ENCODE data around the gene NAB1. TPM values are rescaled to one million over a fixed set of nuclear protein-coding genes. Genes with fewer than 3 reads are reported as not detected.

NAB1 gene
- total and polyA plus RNA-seq, 2 donors (not counting 3 experiments of a cell fraction or from before 2014, with no cell fraction given), result 7.5 to 36.1 TPM

DNA sequence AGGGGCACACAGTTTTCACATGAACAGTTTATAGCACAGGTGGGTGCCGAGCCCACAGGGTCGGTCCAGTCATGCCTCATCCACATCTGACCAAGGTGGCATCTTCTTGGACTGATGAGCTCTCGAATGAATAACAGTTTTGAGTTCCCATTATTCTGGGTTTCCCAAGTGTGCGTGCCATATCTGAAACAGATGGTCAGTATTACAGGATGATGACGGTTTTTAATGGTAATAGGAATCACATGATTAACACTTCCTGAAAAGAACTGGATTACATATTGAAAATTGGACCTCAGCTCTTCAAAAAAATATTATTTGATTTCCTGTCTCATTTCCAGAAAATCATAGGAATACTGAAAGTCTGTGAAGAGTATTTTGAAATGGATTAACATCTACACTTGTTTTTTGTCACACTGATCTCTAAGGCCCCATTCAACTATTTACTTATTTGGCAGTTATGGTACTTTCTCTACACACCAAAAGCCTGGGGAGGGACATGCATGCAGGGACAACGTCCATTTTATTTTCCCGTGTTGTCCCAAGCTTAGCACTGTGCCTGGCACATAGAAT, 22.2 kb upstream of the NAB1 start:
- no peak overlapping the region for H3K4me3 ChIP-seq (replicated peaks in 1 of 3; ENCODE audit: insufficient read depth in 1 of 3, low read depth in 1 of 3, low read length in 3 of 3)
- no peaks in the 10 kb centered on the region for H3K36me3 ChIP-seq (ENCODE audit: control insufficient read depth in 2 of 2, extremely low read depth in 1 of 2, insufficient read depth in 2 of 2, low read length in 2 of 2)
- no peaks in the 10 kb centered on the region for H3K79me2 ChIP-seq (ENCODE audit: control insufficient read depth, insufficient read depth, low read length)
- H3K27ac ChIP-seq (ENCODE audit: insufficient read depth, low read depth, low read length), result no peak overlapping the region
- DNase-seq (ENCODE audit: low read depth, low spot score) (no peak), FAIRE-seq (no peak)
- H3K9ac ChIP-seq (replicated peaks; ENCODE audit: extremely low read depth, insufficient read depth, low read length), result no peak overlapping the region
- intact Hi-C loops (cut with micrococcal nuclease) (no loop called here), dilution Hi-C loops (cut with MboI; ENCODE audit: extremely low pct_ligation_motif_present, low sequenced_read_pairs) (no loop called here)
- ChIA-PET CTCF (no interaction called here), POLR2A (no interaction called here)
- no TSS peak for BruUV-seq (replicated peaks)
- H3K4me1 ChIP-seq (ENCODE audit: control insufficient read depth, extremely low read depth, insufficient read depth, low read length), result peaks cover 3% of the 10 kb centered on the region
- no peak for TF ChIP-seq GATA2 (IDR thresholded peaks at IDR 0.05; ENCODE audit: insufficient read depth, insufficient read length, low read depth, low read length)
- no peak for TF ChIP-seq FOS (IDR thresholded peaks at IDR 0.05; ENCODE audit: borderline replicate concordance, insufficient read depth, low read length)
- no peak for TF ChIP-seq POLR2A (IDR thresholded peaks at IDR 0.05; ENCODE audit: low read depth, low read length)
- TF ChIP-seq POLR2AphosphoS5 (IDR thresholded peaks at IDR 0.05; ENCODE audit: insufficient read depth, low read depth, low read length), result no peak
- no peak for TF ChIP-seq EZH2 (IDR thresholded peaks at IDR 0.05; ENCODE audit: borderline replicate concordance, low read depth, low read length, severe bottlenecking)
- TF ChIP-seq MYC (IDR thresholded peaks at IDR 0.05; ENCODE audit: low read depth, low read length), result no peak
- TF ChIP-seq, protein P1, sequence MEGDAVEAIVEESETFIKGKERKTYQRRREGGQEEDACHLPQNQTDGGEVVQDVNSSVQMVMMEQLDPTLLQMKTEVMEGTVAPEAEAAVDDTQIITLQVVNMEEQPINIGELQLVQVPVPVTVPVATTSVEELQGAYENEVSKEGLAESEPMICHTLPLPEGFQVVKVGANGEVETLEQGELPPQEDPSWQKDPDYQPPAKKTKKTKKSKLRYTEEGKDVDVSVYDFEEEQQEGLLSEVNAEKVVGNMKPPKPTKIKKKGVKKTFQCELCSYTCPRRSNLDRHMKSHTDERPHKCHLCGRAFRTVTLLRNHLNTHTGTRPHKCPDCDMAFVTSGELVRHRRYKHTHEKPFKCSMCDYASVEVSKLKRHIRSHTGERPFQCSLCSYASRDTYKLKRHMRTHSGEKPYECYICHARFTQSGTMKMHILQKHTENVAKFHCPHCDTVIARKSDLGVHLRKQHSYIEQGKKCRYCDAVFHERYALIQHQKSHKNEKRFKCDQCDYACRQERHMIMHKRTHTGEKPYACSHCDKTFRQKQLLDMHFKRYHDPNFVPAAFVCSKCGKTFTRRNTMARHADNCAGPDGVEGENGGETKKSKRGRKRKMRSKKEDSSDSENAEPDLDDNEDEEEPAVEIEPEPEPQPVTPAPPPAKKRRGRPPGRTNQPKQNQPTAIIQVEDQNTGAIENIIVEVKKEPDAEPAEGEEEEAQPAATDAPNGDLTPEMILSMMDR (IDR thresholded peaks at IDR 0.05; ENCODE audit: extremely low read depth in 1 of 2, insufficient read depth in 1 of 2, low read depth in 1 of 2, low read length in 2 of 2), result no peak
- TF ChIP-seq JUN (IDR thresholded peaks at IDR 0.05; ENCODE audit: borderline replicate concordance, insufficient read depth, insufficient read length, low read depth), result no peak
- TF ChIP-seq, protein P2, sequence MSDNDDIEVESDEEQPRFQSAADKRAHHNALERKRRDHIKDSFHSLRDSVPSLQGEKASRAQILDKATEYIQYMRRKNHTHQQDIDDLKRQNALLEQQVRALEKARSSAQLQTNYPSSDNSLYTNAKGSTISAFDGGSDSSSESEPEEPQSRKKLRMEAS (IDR thresholded peaks at IDR 0.05; ENCODE audit: insufficient read depth, insufficient read length), result no peak
- no peak overlapping the region for H3K4me2 ChIP-seq (ENCODE audit: insufficient read depth, low read length)
- no peaks in the 10 kb centered on the region for H3K9me1 ChIP-seq (replicated peaks; ENCODE audit: control insufficient read depth, extremely low read depth, insufficient read depth, low read length)
- no peaks in the 10 kb centered on the region for H3K9me3 ChIP-seq (replicated peaks; ENCODE audit: control insufficient read depth, insufficient read depth, low read length)
- no peaks in the 10 kb centered on the region for H3K27me3 ChIP-seq (ENCODE audit: control insufficient read depth in 2 of 2, insufficient read depth in 2 of 2, low read length in 2 of 2)
- no peaks in the 10 kb centered on the region for H4K20me1 ChIP-seq (replicated peaks; ENCODE audit: control insufficient read depth, extremely low read depth, insufficient read depth, low read length)
- no peak overlapping the region for H2AFZ ChIP-seq (ENCODE audit: low read depth, low read length)

Measured in endothelial cell of umbilical vein (primary cell).